Liver (tissue), 3 donors: Measurements from ENCODE around the gene CD300H.

Experiments used
- FOXA1 ChIP-seq: IDR thresholded peaks from 2 replicates; pipeline ENCODE4 v1.6.1; 2016; ENCODE audit warnings: antibody characterized with exemption
- GABPA ChIP-seq, 2 donors: IDR thresholded peaks in 1 of 2; conservative IDR thresholded peaks in 1 of 2; 2 replicates each; pipeline ENCODE4 v1.6.1; 2016; ENCODE audit warnings: antibody characterized with exemption in 2 of 2, mild to moderate bottlenecking in 1 of 2, moderate library complexity in 1 of 2
- TAF1 ChIP-seq: conservative IDR thresholded peaks from 2 replicates; pipeline ENCODE4 v1.6.1; 2016; ENCODE audit warnings: antibody characterized with exemption, mild to moderate bottlenecking
- YY1 ChIP-seq: IDR thresholded peaks from 2 replicates; pipeline ENCODE4 v1.6.1; 2016; ENCODE audit warnings: antibody characterized with exemption, mild to moderate bottlenecking
- TF ChIP-seq, protein P1 (sequence below): fragments of 150-350 bp; IDR thresholded peaks from 2 replicates; pipeline ENCODE4 v1.5.1; 2017; ENCODE audit warnings: improper control_type of control experiment, low read depth, low read length; ENCODE audit not compliant: missing input control
- donor health status: healthy.
- donor health status: healthy.

- TF ChIP-seq, protein P1, sequence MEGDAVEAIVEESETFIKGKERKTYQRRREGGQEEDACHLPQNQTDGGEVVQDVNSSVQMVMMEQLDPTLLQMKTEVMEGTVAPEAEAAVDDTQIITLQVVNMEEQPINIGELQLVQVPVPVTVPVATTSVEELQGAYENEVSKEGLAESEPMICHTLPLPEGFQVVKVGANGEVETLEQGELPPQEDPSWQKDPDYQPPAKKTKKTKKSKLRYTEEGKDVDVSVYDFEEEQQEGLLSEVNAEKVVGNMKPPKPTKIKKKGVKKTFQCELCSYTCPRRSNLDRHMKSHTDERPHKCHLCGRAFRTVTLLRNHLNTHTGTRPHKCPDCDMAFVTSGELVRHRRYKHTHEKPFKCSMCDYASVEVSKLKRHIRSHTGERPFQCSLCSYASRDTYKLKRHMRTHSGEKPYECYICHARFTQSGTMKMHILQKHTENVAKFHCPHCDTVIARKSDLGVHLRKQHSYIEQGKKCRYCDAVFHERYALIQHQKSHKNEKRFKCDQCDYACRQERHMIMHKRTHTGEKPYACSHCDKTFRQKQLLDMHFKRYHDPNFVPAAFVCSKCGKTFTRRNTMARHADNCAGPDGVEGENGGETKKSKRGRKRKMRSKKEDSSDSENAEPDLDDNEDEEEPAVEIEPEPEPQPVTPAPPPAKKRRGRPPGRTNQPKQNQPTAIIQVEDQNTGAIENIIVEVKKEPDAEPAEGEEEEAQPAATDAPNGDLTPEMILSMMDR = no peak
- TF ChIP-seq GABPA (IDR thresholded peaks at IDR 0.05 in 1 of 2, conservative IDR thresholded peaks at IDR 0.05 in 1 of 2) (no peak), TAF1 (no peak), YY1 (no peak), FOXA1 (no peak)
Observed at GRCh38 chr17:74528491-74529199, 38.7 kb downstream of the CD300H start.
